ENCODE results near the gene MEGF11.
A peak's percentile ranks its signal among the peaks of the same experiment; 100 is the strongest.

The MEGF11 gene

DNA sequence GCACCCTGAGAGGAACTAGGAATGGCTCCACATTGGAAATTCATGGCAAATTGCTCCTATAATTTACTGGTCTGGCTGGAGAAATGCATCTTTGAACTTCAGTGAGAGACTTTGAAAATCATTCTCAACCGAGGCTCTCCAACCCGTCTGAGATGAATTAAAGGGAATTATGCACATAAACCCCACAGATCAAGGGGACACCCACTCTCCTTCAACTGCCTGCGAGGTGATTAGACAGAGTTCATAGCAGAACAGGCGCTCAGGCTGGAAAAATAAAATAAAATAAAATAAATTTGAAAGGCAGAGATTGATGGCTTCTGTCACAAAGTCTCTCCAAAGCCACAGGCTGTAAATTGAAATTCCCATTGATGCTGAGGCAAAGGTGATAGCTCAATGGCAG is 37.7 kb downstream of the MEGF11 start:
- DNase-seq: no peak

DNA sequence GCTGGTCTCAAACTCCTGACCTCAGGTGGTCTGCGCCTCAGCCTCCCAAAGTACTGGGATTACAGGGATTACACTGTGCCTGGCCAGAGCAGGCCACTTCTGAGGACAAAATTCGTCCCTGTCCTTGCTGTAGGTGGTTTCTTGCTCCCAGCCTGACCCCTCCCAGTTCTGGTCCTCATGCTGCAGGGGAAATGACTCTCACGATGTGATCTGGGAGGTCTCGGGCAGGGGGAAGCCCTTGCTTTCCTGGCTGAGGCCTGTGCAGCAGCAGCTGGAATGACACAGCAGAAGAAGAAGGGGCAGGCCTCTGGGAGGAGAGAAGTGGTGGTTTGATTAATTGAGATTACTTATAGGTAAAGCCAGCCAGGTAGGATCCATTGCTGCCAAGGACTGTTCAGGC is 39.3 kb downstream of the MEGF11 start:
- DNase-seq: no peak

DNA sequence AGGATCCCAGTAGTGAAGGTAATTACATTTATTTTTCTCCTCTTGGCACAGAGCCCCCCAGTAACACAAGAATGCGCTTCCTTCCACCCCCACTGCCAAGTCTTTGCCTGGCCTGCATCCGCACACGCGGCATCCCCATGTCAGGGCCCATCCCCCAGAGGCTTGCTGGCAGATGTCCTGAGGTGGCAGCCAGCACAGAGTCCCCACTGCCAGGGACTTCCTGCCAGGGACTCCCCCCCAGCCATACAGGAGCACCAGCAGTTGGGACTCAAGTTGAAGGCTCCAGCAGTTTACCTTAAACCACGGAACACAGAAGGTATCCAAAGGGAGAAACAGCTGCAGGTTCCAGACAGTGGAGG is 41.0 kb downstream of the MEGF11 start:
- DNase-seq: peak in 5 of 14 donors; percentile 10 to 84 (median 14)

DNA sequence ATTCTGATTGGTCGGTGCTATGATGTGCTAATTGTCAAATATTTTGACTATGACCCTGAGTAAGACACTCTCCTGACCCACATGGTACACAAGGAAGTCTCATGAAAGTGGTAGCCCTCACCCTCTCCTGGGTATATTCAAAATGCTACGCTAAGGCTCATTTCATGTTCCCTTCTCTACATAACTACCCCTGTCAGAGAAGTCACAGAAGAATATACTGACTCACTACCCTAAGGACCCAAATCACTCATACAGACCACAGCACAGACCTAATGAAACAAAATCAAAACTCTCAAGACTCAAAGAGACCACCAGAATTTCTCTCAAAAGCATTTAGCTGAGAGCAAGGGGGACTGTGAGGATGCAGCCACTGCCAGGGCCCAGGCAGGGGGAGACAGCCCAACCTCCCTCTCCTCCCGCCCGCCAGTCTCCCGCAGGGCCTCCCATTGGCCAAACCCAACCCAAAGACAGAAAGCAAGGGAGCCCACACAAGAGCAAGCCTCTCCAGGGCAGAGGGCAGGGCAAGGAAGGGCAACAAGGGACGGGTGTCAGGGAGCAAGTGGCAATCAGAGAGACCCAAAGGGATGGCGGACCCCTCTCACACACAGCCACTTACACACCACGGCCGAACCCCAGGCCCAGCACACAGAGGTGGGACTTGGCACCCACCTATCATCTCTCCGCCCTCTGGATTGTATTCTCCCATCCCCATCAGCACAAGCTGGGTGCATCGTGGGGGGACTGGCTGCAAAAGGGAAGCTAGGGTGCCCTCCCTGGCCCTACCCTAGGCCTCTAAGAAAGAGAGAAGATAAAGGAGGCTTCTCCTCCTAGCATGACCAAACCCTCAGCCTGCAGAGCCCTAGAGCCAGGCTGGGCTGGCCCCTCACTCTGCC is 41.6 kb downstream of the MEGF11 start:
- no peak for DNase-seq

DNA sequence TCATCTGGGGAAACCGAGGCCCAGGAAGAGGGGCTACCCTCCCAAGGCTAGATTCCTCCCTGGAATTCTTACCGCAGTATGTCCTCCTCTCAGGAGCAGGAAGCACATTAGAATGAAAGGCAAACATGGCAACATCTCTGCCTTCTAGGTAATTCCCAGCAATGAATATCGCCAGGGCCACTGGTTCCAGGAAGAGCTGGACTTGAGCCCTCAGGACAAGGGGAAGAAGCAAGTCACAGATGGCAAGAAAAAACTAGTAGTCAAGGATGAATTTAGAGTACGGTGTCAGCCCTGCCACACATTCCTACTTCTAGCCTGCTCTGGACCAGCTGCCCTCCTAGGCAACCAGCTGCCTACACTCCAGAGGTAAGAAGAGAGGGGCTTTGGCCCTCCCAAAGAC is 42.9 kb downstream of the MEGF11 start:
- DNase-seq: no peak

DNA sequence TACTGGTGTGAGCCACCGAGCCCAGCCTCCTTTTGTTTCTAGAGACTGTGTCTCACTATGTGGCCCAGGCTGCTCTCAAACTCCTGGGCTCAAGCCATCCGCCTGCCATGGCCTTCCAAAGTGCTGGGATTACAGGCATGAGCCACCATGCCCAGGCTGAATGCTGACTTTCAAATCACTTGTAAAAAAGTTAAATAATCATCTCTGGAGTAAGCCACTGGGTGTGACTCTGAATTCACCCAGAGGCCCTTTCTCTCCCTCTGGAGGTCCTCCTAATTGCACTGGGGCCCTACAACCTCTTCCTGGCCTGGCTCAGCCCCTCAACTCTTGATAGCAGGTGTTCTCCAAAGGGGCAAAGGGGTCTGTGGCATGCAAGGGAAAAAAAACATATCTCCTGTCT is 54.8 kb downstream of the MEGF11 start:
- no peak for DNase-seq

DNA sequence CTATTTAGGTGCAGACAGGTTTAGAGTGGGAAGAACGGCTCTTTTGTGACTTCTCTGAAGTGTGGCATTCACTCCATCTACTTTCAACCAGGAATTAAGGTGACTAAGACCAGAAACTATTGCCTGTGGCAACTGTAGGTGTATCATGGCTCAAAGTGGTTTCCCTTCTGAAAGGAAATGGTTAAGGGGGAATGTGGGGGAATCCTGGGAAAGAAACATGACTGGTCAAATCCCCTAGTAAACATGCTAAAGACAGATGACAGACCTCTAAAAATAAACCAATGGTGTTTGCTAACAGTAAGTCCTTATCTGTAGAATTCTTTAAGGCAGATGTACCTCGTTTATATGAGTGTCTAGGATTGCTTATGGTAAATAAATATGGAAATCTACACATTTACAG is 56.9 kb downstream of the MEGF11 start:
- no peak for DNase-seq

DNA sequence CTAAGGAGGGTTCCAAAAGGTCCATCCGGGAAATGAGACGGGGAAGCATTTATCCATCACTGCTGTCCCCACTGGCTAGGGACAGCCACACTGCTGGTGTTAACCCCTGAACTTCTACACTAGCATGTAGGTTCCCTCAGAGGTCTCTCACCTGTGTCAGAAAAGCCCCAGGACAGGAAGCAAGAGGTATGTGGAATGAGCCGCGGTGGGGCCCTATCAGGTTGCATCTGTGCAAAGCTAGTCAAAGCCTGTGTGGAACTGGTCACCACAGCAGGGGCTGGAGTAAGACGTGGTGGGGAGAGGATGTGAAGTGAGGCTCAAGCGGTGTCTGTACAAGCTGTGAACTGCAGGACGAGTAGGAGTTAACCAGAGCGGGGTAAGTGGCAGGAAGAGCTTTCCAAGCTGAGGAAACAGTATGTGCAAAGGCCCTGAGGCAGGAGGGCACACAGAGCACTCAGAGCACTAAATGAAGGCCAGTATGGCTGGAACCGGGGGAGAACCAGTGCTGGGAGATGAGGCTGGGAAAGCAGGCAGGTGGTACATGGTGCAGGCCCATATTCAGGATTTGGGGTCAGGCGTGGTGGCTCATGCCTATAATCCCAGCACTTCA is 57.8 kb downstream of the MEGF11 start:
- DNase-seq: no peak

DNA sequence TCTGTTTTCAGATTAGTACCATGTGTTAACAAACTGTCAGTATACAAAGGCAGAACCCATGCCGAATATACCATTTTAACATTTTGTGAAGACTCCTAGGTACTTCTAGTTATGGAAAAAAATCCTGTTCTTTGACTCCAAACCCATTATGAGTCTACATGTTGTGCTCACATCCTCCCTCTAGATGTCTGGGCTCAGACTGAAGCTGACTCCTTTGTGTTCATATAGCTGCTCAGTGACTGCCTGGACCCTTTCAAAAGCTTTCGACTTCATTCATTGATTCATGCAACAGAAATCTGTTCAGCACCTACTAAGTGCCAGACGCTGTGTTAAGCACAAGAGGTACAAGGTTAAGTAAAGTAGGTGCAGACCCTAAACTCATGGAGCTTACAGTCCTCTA is 60.5 kb downstream of the MEGF11 start:
- no peak for DNase-seq

DNA sequence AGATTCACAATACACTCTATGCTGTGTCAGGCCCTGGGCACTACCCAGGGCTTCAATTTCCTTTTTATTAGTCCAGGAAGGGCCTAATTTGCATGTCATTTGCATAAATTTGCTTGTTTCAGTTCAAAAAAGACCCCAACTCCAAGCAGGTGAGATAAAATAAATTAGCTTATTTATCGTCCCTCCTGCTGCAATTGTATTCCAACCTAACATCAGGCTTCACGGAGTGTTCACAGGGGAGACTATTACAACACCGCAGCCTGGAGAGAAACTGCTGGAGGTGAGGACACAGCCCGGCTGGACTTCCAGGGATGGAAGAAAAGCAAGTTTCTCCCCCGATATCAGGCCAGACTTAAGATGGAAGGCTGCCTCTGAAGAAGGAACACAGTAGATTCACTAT is 62.8 kb downstream of the MEGF11 start:
- no peak for DNase-seq

DNA sequence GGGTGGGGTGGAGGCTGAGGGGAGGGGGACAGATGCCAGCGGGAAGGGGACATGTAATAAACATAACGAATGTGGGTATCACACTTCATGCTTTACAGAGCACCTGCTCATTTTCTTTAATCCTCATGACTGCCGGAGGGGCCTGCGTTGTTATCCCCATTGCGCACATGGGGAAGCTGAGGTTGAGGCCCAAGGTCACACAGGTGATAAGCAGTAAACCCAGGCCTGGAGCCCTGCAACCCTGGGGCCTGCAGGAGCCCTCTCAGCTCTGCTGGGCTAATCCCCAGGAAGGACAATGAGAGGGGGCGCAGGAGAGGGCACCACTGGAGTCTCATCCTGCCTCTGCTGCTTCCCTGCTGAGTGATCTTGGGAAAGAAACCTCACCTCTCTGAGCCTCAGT is 64.3 kb downstream of the MEGF11 start:
- DNase-seq: no peak

DNA sequence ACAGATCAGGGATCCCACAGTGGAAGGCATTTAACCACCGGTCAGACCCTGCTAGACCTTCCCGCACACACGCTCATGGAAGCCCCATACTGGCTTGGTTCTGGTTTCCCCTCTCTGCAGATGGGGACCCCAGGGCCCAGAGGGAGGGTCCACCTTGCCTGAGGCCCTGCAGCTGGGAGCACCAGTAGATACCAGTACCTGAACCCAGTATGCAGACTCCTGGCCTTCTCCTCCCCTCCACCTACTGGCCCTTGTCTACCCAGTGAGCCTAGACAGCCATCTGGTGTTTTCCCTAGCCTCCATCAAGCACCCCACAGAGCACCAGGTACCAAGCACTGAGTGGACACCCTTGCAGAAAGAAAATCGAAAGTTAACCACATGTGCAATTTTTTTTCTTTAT is 65.1 kb downstream of the MEGF11 start:
- DNase-seq: peak in 1 of 14 donors; percentile 68

DNA sequence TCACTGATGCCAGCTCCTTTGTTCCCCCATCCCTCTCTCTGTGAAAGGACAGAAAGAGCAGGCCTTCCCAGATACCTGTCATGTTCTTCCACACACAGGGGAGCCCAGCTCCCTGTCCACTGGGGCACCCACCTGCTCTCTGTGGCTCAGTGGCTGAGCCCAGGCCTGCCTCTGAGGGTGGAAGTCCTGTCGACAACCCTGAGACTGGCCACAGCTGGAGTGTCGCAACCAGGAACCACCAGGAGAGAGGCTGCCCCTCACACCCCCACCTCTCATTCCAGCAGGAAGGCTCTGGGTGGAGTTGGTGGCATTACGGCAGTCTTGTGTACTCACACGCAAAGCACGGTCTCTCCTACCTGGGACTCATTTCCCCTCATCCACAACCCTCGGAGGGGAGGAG is 66.3 kb downstream of the MEGF11 start:
- no peak for DNase-seq

DNA sequence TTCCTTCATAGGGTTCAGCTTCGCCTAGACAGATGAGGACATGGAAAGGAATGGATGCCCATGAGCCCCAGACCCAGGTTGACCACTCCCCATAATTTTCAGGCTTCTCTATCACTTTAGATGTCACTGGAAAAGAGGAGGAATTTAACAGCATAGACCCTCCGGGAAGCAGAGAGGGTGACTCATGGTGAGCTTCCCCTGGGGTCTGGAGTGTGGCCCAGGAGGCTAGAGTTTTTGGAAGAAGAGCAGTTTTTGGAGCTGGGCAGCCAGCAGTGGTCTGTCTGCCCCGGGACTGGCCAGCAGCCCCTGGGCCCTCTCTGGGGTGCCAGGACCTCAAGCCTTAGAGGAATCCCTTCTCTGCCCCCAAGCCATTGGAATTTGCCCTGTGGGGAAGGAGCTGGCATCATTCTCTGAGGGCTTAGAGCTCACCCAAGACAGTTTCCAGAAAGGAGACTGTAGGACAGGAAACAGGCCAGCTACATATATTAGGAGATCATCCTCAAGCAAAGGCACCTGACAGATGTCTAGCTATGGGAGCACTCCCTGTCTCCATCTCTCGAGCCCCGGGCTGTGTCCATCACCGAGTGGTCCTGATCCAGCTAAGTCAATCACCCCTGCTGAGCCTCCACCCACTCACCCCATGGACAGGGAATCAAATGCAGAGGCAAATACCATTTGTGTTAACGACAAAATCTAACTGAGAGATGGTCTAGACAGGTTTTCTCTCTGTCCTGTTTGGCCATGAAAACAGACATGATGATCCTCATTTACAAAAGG is 67.3 kb downstream of the MEGF11 start:
- peak in 1 of 14 donors; percentile 52 for DNase-seq

DNA sequence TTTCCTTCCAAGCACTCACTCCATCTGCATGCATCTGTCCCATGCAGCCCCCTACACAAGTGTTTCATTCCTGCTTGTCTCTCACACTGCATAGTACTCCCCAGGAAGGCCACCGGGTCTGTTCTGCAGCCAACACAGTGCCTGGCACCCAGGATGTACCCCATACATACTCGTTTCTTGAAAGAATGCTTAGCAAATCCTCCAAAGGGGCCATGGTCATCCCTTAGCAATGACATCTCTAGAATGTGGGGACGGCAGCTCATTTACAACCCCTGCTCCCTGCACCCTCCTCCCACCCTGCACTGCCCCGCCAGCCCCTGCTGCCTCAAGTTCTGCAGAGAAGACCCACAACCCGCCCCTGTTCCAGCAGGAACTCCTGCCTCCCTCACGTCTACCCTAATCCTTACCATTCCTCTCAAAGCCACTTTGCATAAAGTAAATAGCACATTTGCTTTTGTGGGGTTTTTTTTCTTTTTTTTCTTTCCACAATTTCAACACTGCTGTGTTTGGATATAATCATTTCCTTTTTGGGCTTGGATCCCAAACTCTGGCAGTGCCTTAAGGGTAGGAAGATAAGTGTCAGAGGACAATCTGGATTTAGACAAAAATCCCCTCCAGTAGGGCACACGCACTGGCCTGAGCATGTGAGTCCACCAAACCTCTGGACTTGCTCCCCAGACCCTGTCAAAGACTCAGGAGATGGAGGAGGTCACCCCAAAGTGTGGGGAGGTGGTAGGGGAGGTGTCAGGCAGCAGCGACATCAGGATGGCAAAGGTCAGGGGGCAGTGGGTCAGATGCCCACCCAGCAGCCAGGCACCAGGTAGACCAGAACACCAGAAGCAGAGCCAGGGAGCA is 68.4 kb downstream of the MEGF11 start:
- DNase-seq: no peak

DNA sequence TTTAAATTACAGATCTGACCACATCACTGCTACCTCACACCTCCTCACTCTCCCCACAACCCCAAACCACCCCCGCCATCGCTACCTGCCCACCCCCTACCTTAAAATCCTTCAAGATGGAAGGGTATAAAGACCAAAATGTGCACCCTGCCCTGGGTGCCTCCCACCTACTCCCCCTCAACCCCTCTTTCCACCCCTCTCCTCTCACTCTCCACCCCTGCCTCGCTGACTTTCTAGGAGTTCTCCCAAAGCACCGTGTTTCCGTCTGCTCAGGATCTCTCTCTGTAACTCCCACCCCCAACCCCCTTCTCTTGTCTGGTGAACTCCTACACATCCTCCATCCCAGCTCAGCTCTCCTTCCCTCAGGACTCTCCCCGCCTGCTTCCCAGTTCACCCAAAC is 69.1 kb downstream of the MEGF11 start:
- no peak for DNase-seq

DNA sequence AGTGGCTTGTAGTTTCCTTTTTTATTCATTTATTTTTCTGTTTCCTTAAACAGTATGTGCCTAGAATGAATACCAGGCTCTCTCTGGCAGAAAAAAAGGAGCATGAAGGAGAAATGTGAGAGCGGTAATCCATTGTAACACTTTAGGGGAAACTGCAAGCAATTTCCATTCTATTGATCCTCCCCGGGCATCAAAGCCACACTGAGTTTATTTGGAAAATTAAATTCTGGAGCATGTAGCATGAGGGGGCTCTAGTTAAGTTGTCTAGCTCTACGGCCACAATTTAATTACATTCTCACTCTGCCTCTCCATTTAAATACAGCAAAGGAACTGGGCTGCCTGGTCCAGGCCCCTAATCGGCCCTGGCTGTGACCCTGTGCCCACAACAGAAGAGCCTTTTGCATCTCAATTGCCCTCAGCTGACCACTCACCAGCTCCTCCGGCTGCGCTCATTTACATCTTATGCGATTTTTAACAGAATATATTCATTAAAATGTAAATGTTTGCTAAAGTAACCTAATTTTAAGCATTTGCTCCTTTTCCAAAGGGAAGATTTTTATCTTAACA is 72.9 kb downstream of the MEGF11 start:
- no peak for DNase-seq

DNA sequence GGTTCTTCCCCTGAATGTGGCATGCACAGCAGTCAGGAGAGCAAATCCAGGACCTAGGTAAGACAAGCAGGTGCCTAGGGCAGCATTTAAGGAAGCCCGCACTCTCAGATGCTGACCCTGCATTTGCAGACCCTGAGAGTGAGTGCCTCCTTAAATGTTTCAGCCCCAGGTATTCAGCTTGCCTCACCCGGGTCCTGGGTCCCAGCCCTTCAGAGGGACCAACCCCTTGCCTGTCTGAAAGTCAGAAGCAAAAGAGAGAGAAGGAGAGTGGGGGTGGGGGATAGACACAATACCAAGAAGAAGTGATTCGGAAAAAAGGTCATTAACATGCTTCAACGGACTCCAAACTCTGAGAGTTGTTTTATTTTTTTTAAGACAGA is 75.0 kb downstream of the MEGF11 start:
- no peak for DNase-seq

DNA sequence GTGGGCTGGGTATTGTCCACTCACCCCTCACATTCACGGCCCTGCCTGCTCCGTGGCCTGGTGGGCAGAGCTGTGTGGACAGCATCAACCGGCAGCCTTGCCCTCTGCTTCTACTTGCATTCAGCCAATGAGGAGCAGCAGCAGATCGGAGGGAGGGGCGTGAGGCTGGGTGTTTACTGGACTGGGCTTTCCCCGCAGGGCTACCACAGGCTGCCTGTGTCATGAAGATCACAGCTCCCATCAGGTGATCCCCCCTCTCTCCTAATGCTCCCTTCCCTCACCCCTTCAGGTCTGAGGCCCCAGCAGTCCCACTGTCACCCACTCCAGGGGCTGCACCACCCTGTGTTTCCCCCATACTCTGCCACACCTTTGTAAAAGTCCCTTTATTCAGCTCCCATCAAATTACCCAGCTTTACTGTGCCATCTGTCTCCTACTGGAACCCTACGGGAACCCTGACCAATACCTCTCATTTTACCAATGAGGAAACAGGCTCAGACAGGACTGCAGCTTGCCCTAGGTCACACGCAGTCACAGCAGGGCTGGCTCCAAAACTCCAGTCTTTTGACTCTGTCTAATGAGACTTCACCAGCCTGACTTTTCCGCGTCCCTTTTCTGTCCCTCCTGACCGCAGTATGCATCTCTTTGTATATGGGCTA is 81.1 kb downstream of the MEGF11 start:
- peak in 1 of 14 donors; percentile 89 for DNase-seq

DNA sequence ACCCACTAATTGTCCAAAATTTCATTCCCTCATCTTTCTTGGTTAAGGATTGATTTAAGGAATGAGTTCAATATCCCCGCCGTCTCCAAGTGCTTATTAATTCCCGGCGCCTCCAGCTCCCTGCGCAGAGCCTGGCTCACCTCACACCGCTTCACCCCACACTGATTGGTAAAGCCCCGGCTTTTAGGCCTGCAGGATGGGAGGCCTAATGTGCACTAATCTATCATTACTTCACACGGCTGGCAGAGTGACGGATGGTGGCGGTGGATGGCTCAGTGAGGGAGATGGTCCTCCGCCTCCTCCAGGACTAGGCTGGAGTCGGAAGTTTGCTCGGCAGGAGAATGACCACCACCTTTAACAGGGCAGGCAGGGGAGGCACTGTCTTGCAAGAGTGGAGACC is 81.7 kb downstream of the MEGF11 start:
- no peak for DNase-seq

DNA sequence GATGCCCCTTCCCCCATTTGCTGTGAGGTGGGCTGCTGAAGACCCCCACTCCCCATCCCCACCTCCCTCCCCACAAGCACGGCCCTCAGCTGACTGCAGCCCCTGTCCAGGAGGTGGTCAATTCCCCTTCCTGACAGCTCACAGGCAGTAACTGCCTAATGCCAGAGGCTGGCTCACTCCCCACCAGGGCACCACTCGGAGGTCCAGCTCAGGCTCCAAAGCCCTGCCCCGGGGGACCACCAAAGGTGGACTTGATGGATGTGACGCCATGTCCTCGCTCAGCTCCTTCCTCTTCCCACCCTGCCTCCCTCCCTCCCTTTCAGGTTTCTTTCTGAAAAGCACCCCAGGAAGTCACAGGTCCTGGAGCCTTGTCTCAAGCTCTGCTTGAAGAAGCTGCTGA is 82.8 kb downstream of the MEGF11 start:
- no peak for DNase-seq

DNA sequence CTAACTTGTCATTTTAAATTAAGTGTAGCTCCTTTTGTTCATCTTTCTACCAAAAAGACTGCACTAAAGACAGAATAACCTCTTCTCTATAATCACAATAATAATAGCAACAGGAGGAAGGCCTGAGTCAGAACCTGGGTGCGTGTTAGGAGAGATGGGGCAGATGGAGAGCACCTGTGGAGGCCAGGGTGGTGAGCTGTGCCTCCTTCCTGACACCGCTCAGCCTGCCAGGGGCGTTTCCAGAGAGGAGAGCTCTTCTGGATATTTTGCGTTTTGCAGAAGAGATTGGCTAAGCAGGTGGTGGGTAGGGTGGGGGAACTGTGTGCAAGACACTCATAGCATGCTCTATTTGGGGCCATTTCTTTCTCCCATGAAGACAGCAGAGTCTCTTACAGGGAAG is 83.5 kb downstream of the MEGF11 start:
- DNase-seq: peak in 1 of 14 donors; percentile 55
